Breast epithelium (tissue), 4 donors: Measurements from ENCODE around the gene ZW10. TPM values are rescaled to one million over a fixed set of nuclear protein-coding genes. Genes with fewer than 3 reads are reported as not detected.

ENCODE experiments used
- DNase-seq, 2 donors: peaks; one replicate each; pipeline ENCODE4 v3.0.0-alpha.2; 2019; ENCODE audit warnings: low spot score in 2 of 2
- H3K27ac ChIP-seq, 2 donors: fragments of 200-600 bp; sonication (generic) in 1 of 2; one replicate each; pipeline ENCODE4 v1.5.1; 2016 to 2019; ENCODE audit warnings: mild to moderate bottlenecking in 1 of 2
- H3K27me3 ChIP-seq, 2 donors: fragments of 200-600 bp; sonication (generic) in 1 of 2; one replicate each; pipeline versions ENCODE4 v1.5.1 to v1.6.0; 2017 to 2019; ENCODE audit warnings: control low read depth in 1 of 2, mild to moderate bottlenecking in 1 of 2
- H3K36me3 ChIP-seq: fragments of 200-600 bp; one replicate; pipeline ENCODE4 v1.5.1; 2019
- H3K4me1 ChIP-seq, 2 donors: fragments of 200-600 bp; sonication (generic); one replicate each; pipeline ENCODE4 v1.5.1; 2016 to 2019; ENCODE audit warnings: control low read depth in 1 of 2
- H3K4me3 ChIP-seq, 3 donors: fragments of 200-600 bp; sonication (generic); 1 replicate in 2 of 3; 2 replicates in 1 of 3; pipeline ENCODE4 v1.5.1; 2016 to 2019; ENCODE audit warnings: mild to moderate bottlenecking in 3 of 3, moderate library complexity in 2 of 3
- H3K9me3 ChIP-seq, 2 donors: fragments of 200-600 bp; sonication (generic) in 1 of 2; one replicate each; pipeline ENCODE4 v1.5.1; 2016 to 2019; ENCODE audit warnings: control low read depth in 1 of 2
- POLR2A ChIP-seq: fragments of 450-650 bp; IDR thresholded peaks from one replicate; pipeline ENCODE4 v1.6.1; 2016; ENCODE audit warnings: antibody characterized with exemption, mild to moderate bottlenecking, moderate library complexity
- POLR2AphosphoS5 ChIP-seq, 3 donors: sonication (generic); formaldehyde crosslinking; IDR thresholded peaks; one replicate each; pipeline ENCODE4 v1.6.1; 2017; ENCODE audit warnings: antibody characterized with exemption in 3 of 3
- intact Hi-C: fragments of 100-400 bp; cut with DNase I; formaldehyde crosslinking; loops from one replicate; pipeline ENCODE4 v1.15.1; 2023; ENCODE audit warnings: low total_unique reads
- total RNA-seq, 3 donors: library from RNA; depleted of rRNA; stranded (reverse); fragments of >200 nt; gene quantifications; one replicate each; pipeline ENCODE4 v1.1.0, GENCODE V29; 2016
- TF ChIP-seq, protein P1 (sequence below), 3 donors: fragments of 450-650 bp; IDR thresholded peaks; one replicate each; pipeline ENCODE4 v1.5.1; 2016 to 2017; ENCODE audit warnings: antibody characterized with exemption in 3 of 3, mild to moderate bottlenecking in 3 of 3, moderate library complexity in 3 of 3

The ZW10 gene
- total RNA-seq, 3 donors from 2014 or later: 11.5 to 20.8 (median 18.7) TPM

DNA sequence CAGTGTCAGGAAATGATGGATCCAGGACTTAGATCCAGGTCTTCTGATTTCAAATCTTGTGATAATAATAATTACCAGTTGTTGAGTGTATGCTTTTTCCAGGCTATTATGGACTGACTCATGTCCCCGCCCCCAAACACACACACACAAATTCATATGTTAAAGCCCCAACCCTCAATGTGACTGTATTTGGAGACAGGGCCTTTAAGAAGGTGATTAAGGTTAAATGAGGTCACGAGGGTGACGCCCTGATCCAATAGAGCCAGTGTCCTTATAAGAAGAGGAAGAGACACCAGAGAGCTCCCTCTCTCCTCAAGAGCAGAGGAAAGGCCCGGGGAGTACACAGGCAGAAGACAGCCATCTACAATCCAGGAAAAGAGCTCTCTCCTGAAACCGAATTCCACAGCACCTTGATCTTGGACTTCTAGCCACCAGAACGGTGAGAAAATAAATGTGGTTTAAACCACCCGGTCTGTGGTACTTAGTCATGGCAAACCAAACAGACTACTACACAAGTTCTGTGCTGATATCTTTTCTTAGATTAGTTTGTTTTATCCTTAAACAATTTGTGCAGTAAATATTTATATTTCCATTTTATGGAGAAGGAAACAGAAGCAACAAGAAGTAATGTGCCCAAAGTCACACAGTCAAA is 75.6 kb downstream of the ZW10 start:
- H3K27me3 ChIP-seq: no peaks in the 10 kb centered on the region
- no peak overlapping the region for H3K4me3 ChIP-seq
- no peak for DNase-seq
- no peaks in the 10 kb centered on the region for H3K4me1 ChIP-seq
- intact Hi-C loops: no loop called here
- H3K27ac ChIP-seq: no peak overlapping the region
- no peaks in the 10 kb centered on the region for H3K36me3 ChIP-seq
- H3K9me3 ChIP-seq: no peaks in the 10 kb centered on the region
- no peak for TF ChIP-seq POLR2A
- TF ChIP-seq POLR2AphosphoS5 (IDR thresholded peaks at IDR 0.05): no peak
- TF ChIP-seq, protein P1, sequence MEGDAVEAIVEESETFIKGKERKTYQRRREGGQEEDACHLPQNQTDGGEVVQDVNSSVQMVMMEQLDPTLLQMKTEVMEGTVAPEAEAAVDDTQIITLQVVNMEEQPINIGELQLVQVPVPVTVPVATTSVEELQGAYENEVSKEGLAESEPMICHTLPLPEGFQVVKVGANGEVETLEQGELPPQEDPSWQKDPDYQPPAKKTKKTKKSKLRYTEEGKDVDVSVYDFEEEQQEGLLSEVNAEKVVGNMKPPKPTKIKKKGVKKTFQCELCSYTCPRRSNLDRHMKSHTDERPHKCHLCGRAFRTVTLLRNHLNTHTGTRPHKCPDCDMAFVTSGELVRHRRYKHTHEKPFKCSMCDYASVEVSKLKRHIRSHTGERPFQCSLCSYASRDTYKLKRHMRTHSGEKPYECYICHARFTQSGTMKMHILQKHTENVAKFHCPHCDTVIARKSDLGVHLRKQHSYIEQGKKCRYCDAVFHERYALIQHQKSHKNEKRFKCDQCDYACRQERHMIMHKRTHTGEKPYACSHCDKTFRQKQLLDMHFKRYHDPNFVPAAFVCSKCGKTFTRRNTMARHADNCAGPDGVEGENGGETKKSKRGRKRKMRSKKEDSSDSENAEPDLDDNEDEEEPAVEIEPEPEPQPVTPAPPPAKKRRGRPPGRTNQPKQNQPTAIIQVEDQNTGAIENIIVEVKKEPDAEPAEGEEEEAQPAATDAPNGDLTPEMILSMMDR (IDR thresholded peaks at IDR 0.05): no peak

DNA sequence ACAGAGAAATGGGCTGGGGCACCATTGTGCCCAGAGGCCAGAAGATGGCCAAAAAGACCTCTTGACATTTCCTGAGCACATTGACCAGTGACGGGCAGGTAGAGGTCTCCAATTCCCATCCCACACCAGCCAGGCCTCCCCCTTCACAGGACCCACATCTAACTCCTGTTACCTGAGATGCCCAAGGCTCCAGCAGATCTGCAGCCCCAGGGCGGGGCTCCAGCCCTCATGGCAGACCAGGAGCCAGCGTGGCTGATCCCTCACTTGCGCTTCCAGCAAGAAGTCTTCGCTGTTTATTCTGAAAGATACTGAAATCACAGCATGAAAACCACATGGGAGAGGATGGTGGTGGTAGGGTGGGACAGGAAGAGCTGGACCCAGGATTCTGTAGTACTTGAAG is 76.4 kb downstream of the ZW10 start:
- H3K4me1 ChIP-seq: no peaks in the 10 kb centered on the region
- H3K27ac ChIP-seq: no peak overlapping the region
- TF ChIP-seq, protein P1 (IDR thresholded peaks at IDR 0.05): no peak
- TF ChIP-seq POLR2AphosphoS5 (IDR thresholded peaks at IDR 0.05) (no peak), POLR2A (no peak)
- intact Hi-C loops: no loop called here
- DNase-seq: no peak
- H3K9me3 ChIP-seq: no peaks in the 10 kb centered on the region
- no peaks in the 10 kb centered on the region for H3K27me3 ChIP-seq
- no peaks in the 10 kb centered on the region for H3K36me3 ChIP-seq
- H3K4me3 ChIP-seq: no peak overlapping the region

DNA sequence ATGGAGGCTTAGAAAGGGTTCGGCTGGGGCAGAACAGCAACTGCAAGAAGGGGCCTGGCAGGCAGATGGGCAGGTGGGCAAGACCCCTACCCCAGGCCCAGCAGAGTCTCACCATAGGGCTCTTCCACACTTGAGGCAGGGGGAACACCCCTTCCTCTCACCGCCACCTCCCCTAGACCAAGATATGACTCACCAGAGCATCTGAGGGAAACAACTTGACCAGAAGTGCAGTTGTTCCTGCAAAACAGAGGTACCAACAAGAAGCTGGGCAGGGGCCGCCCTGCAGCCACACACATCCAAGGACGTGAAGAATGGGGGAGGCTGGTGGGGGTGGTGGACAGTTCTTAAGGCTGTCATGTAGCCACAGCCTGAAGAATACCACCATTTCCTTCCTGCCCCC is 78.3 kb downstream of the ZW10 start:
- no peaks in the 10 kb centered on the region for H3K9me3 ChIP-seq
- no peak overlapping the region for H3K4me3 ChIP-seq
- no peaks in the 10 kb centered on the region for H3K4me1 ChIP-seq
- TF ChIP-seq POLR2A (no peak), POLR2AphosphoS5 (IDR thresholded peaks at IDR 0.05) (no peak)
- TF ChIP-seq, protein P1 (IDR thresholded peaks at IDR 0.05): no peak
- H3K27ac ChIP-seq: no peak overlapping the region
- no peaks in the 10 kb centered on the region for H3K27me3 ChIP-seq
- no peak for DNase-seq
- no peaks in the 10 kb centered on the region for H3K36me3 ChIP-seq
- intact Hi-C loops: no loop called here

DNA sequence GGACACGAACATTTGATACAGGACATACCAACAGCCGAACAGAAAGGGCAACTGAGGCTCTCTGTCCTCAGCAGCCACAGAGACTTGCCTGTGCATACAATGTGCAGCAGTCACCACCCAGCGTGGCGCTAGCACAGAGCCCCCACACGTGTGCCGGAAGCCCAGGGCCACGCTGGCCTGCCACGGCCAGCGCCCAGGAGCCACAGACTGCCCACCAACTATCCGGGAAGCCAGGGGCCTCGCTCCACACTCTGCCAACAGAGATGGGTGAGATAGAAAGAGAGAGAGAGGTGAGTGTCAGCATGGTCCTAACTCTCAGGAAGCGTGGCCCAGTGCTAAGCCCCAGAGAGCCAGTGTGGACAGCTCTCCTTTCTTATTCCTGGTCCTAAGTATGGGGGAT is 79.1 kb downstream of the ZW10 start:
- H3K4me1 ChIP-seq: no peaks in the 10 kb centered on the region
- no peaks in the 10 kb centered on the region for H3K9me3 ChIP-seq
- no peak for DNase-seq
- intact Hi-C loops: no loop called here
- H3K27ac ChIP-seq: no peak overlapping the region
- no peaks in the 10 kb centered on the region for H3K36me3 ChIP-seq
- H3K27me3 ChIP-seq: no peaks in the 10 kb centered on the region
- H3K4me3 ChIP-seq: no peak overlapping the region
- TF ChIP-seq, protein P1 (IDR thresholded peaks at IDR 0.05): no peak
- TF ChIP-seq POLR2A (no peak), POLR2AphosphoS5 (IDR thresholded peaks at IDR 0.05) (no peak)

DNA sequence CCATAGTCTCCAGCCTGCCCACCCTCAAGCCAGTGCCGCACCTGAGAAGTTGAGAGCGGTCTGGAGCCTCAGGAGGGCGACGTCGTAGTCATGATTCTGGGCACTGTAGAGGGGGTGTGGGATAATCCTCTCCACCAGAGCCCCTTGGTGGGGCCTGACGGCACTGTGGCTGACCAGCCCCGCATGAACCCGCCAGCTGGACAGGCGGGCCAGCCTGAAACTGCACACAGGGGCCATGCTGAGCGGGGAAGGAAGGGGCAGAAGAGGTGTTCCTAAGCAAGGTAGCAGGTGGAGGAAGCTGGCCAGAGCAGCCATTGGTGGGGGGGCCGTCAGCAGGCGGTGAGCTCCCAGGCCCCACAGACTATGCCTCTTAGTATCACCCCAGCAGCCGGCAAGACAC is 80.5 kb downstream of the ZW10 start:
- H3K4me3 ChIP-seq: no peak overlapping the region
- H3K36me3 ChIP-seq: no peaks in the 10 kb centered on the region
- H3K27ac ChIP-seq: no peak overlapping the region
- H3K4me1 ChIP-seq: no peaks in the 10 kb centered on the region
- H3K9me3 ChIP-seq: no peaks in the 10 kb centered on the region
- no peaks in the 10 kb centered on the region for H3K27me3 ChIP-seq
- TF ChIP-seq POLR2A (no peak), POLR2AphosphoS5 (IDR thresholded peaks at IDR 0.05) (no peak)
- TF ChIP-seq, protein P1 (IDR thresholded peaks at IDR 0.05): no peak
- no peak for DNase-seq
- intact Hi-C loops: no loop called here
